ENCODE results near the gene SVIL. TPM values are rescaled to one million over a fixed set of nuclear protein-coding genes. Genes with fewer than 3 reads are reported as not detected.
"Not testable (repeated sequence)": the region's sequence is repeated elsewhere in the genome, so short reads cannot be mapped to it uniquely, and the experiment has no call there.

SVIL gene
- total RNA-seq, 2 donors from 2014 or later = 92.9 to 524 TPM

- no peaks in the 10 kb centered on the region for H3K4me1 ChIP-seq (replicated peaks)
- no peak overlapping the region for H3K4me3 ChIP-seq
- intact Hi-C loops (cut with DNase I) = no loop called here
- no peaks in the 10 kb centered on the region for H3K36me3 ChIP-seq
- no peak for DNase-seq (ENCODE audit: low spot score)
- H3K27ac ChIP-seq = no peak overlapping the region
- no peaks in the 10 kb centered on the region for H3K9me3 ChIP-seq
- H3K27me3 ChIP-seq (replicated peaks; ENCODE audit: insufficient read depth) = no peaks in the 10 kb centered on the region
- 92% methylated on average over 3 of the region's 3 CpGs for WGBS
- TF ChIP-seq POLR2AphosphoS5 (IDR thresholded peaks at IDR 0.05) (no peak), CTCF (IDR thresholded peaks at IDR 0.05) (no peak)
These were observed 25.1 kb downstream of the SVIL start for GRCh38 chr10:29609696-29610095.

- no peaks in the 10 kb centered on the region for H3K9me3 ChIP-seq
- TF ChIP-seq POLR2AphosphoS5 (IDR thresholded peaks at IDR 0.05) (no peak), POLR2A (IDR thresholded peaks at IDR 0.05) (no peak), CTCF (IDR thresholded peaks at IDR 0.05) (no peak)
- intact Hi-C loops (cut with DNase I) = no loop called here
- no peak overlapping the region for H3K27ac ChIP-seq
- 68% methylated on average over 10 of the region's 11 CpGs for WGBS
- no peaks in the 10 kb centered on the region for H3K4me1 ChIP-seq (replicated peaks)
- H3K27me3 ChIP-seq (replicated peaks; ENCODE audit: insufficient read depth) = no peaks in the 10 kb centered on the region
- no peak overlapping the region for H3K4me3 ChIP-seq
- no peak for DNase-seq (ENCODE audit: low spot score)
- H3K36me3 ChIP-seq = no peaks in the 10 kb centered on the region
These were observed 26.1 kb downstream of the SVIL start for GRCh38 chr10:29608476-29609301.

GRCh38 chr10:29608062-29608461 lies 26.7 kb downstream of the SVIL start:
- TF ChIP-seq POLR2AphosphoS5 (IDR thresholded peaks at IDR 0.05) = no peak
- no peak for TF ChIP-seq CTCF (IDR thresholded peaks at IDR 0.05)
- TF ChIP-seq POLR2A (IDR thresholded peaks at IDR 0.05) = no peak
- no peaks in the 10 kb centered on the region for H3K4me1 ChIP-seq (replicated peaks)
- H3K27me3 ChIP-seq (replicated peaks; ENCODE audit: insufficient read depth) = no peaks in the 10 kb centered on the region
- intact Hi-C loops (cut with DNase I) = no loop called here
- 51% methylated on average over 4 of the region's 4 CpGs for whole genome bisulfite sequencing
- DNase-seq (ENCODE audit: low spot score) = no peak
- H3K27ac ChIP-seq = no peak overlapping the region
- no peak overlapping the region for H3K4me3 ChIP-seq
- no peaks in the 10 kb centered on the region for H3K9me3 ChIP-seq
- no peaks in the 10 kb centered on the region for H3K36me3 ChIP-seq

- intact Hi-C loops (cut with DNase I) = no loop called here
- Histone ChIP-seq H3K36me3 (no peaks in the 10 kb centered on the region), H3K27ac (no peak overlapping the region), H3K9me3 (no peaks in the 10 kb centered on the region), H3K4me3 (no peak overlapping the region), H3K4me1 (replicated peaks) (no peaks in the 10 kb centered on the region), H3K27me3 (replicated peaks; ENCODE audit: insufficient read depth) (no peaks in the 10 kb centered on the region)
- DNase-seq (ENCODE audit: low spot score) = no peak
- TF ChIP-seq POLR2AphosphoS5 (IDR thresholded peaks at IDR 0.05) (no peak), CTCF (IDR thresholded peaks at IDR 0.05) (no peak), POLR2A (IDR thresholded peaks at IDR 0.05) (no peak)
- 68% methylated on average over 4 of the region's 4 CpGs for WGBS
These were observed 27.2 kb downstream of the SVIL start for GRCh38 chr10:29607576-29607975.

- DNase-seq (ENCODE audit: low spot score); H3K27ac ChIP-seq; H3K4me1 ChIP-seq (replicated peaks); H3K27me3 ChIP-seq (replicated peaks; ENCODE audit: insufficient read depth); intact Hi-C loops (cut with DNase I); H3K9me3 ChIP-seq; H3K4me3 ChIP-seq; H3K36me3 ChIP-seq: not testable (repeated sequence)
- 74% methylated on average over 7 of the region's 7 CpGs for WGBS
These were observed 28.1 kb downstream of the SVIL start for GRCh38 chr10:29606693-29607092.
